HUES48 (cell line): ENCODE measurements around the gene PIH1D2.
"Not testable (repeated sequence)": the region's sequence is repeated elsewhere in the genome, so short reads cannot be mapped to it uniquely, and the experiment has no call there.

Source experiments
- H3K27ac ChIP-seq: one replicate; pipeline ENCODE4 v1.7.0; 2013; ENCODE audit warnings: low read depth, low read length, inconsistent platforms
- H3K27me3 ChIP-seq: 2 replicates; pipeline ENCODE4 v1.6.1; 2013; ENCODE audit warnings: mild to moderate bottlenecking, low read length; ENCODE audit not compliant: control insufficient read depth, insufficient read depth
- H3K36me3 ChIP-seq: 2 replicates; pipeline ENCODE4 v1.6.1; 2013; ENCODE audit warnings: low read length; ENCODE audit not compliant: control insufficient read depth, insufficient read depth
- H3K4me1 ChIP-seq: 2 replicates; pipeline ENCODE4 v1.6.1; 2013; ENCODE audit warnings: mild to moderate bottlenecking, low read length; ENCODE audit not compliant: control insufficient read depth, insufficient read depth
- H3K4me3 ChIP-seq: 2 replicates; pipeline ENCODE4 v1.5.1; 2013; ENCODE audit warnings: mild to moderate bottlenecking, low read depth, low read length
- H3K9ac ChIP-seq: 2 replicates; pipeline ENCODE4 v1.6.1; 2013; ENCODE audit warnings: mild to moderate bottlenecking, low read depth, low read length, moderate library complexity
- H3K9me3 ChIP-seq: 2 replicates; pipeline ENCODE4 v1.6.1; 2013; ENCODE audit warnings: low read length; ENCODE audit not compliant: control insufficient read depth, insufficient read depth

Gene PIH1D2

DNA sequence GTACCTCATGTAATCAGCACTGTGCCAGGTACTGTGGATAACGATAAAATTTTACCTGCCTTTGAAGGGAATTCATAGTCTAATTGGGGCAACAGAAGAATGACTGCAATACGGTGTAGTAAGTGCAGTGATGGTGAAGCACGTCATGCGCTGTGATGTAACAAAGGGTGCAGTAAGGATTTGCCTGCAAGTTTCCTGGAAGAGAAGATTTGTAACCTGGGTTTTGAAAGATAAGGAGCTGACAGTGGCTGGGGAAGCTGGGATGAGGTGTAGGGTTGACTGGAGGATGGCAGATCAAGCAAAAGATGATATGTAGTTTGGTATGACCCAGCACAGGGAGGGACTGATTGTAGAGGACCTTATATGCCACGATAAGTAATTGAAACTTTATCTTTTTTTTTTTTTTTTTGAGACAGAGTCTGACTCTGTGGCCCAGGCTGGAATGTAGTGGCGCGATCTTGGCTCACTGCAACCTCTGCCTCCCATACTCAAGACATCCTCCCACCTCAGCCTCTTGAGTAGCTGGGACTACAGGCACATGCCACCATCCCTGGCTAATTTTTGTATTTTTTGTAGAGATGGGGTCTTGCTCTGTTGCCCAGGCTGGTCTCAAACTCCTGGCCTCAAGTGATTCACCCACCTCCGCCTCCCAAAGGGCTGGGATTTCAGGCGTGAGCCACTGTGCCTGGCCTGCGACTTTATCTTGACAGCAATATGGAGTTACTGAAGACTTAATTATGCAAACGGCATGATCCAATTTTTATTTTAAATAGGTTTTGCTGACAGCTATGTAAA, 24.1 kb upstream of the PIH1D2 start:
- H3K9ac ChIP-seq: no peak overlapping the region
- no peaks in the 10 kb centered on the region for H3K9me3 ChIP-seq
- no peaks in the 10 kb centered on the region for H3K27me3 ChIP-seq
- H3K36me3 ChIP-seq: peaks cover 36% of the 10 kb centered on the region
- no peaks in the 10 kb centered on the region for H3K4me1 ChIP-seq
- H3K27ac ChIP-seq: no peak overlapping the region
- H3K4me3 ChIP-seq: no peak overlapping the region

DNA sequence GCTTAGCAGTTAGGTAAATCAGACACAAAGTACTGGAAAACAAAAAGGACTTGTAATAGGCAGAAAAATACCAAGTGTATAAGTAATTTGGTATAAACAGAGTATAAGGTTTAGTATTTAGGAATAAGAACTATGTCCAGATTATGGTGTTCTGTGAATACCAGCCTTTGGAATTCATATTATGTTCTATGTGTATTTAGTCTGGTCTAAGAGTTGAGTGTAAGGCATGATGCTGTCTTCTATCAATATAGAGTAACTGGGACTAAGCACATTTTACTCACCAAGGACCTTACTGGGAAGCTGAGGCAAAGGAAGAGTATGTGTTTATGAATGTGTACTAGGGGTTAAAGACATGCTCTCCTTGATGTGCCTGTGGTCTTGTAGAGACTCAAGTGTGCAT, 22.4 kb upstream of the PIH1D2 start:
- Histone ChIP-seq H3K27ac (no peak overlapping the region), H3K9me3 (no peaks in the 10 kb centered on the region), H3K4me3 (no peak overlapping the region), H3K9ac (no peak overlapping the region), H3K4me1 (no peaks in the 10 kb centered on the region), H3K27me3 (no peaks in the 10 kb centered on the region), H3K36me3 (peaks cover 53% of the 10 kb centered on the region)

DNA sequence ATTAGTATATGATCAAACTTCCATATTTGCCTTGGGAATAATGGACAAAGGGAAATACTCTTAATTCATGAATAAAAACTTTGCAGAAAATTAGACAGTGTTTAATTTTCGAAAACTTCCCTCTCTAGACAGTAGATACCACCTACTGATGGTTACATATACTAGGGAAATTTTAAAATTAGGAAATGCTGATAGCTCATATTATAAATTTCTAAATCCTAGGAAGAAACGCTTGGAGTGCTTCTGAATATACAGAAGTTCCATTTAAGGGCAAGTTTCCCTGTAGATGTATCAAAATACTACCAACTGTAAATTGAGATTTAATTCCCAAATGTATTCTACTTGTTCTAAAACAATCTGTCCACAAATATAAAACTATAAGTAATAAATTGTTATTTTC, 21.5 kb upstream of the PIH1D2 start:
- H3K36me3 ChIP-seq: peaks cover 62% of the 10 kb centered on the region
- not testable (repeated sequence) for H3K27me3 ChIP-seq, H3K27ac ChIP-seq, H3K9ac ChIP-seq, H3K4me1 ChIP-seq, H3K4me3 ChIP-seq, H3K9me3 ChIP-seq

DNA sequence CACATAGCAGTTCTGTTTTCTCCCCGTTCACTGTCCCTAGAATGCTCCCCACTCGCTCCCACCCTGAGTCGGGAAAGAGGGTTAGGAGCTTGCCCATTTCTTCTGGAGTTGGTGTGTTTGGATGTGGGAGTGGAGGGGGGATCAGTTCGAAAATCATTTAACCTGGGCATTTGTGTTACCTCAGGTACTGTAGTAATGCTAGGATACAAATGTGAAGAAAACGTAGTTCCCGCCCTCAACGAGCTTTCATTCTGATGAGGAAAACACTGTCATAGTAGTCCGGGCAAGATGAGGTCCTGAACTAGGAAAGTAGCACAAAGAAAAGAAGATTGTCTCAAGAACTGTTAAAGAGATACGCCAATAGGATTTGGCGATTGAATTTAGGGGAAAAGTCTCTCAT, 13.4 kb upstream of the PIH1D2 start:
- peak overlapping the region; percentile 81 for H3K27ac ChIP-seq
- no peaks in the 10 kb centered on the region for H3K9me3 ChIP-seq
- peak overlapping the region; percentile 99 for H3K4me3 ChIP-seq
- 0 out of 2 replicates have a peak, but pooled peaks cover 5% of the 10 kb centered on the region for H3K4me1 ChIP-seq
- peak overlapping the region; percentile 83 for H3K9ac ChIP-seq
- H3K36me3 ChIP-seq: peaks cover 75% of the 10 kb centered on the region
- no peaks in the 10 kb centered on the region for H3K27me3 ChIP-seq

GRCh38 chr11:112086422-112087191, 12.8 kb upstream of the PIH1D2 start, which contains the start of the genes SDHD and TIMM8B:
TSS of gene SDHD (plus strand) at chr11:112086873. CDS start at chr11:112086908, 35 bp downstream.
TSS of gene TIMM8B (minus strand) at chr11:112086756. CDS start at chr11:112086723, 33 bp downstream.
- Histone ChIP-seq H3K9me3 (no peaks in the 10 kb centered on the region), H3K27me3 (no peaks in the 10 kb centered on the region), H3K4me3 (peak within 1 kb of the TSS; percentile 99), H3K4me1 (0 out of 2 replicates have a peak, but pooled peaks cover 5% of the 10 kb centered on the region), H3K36me3 (peaks cover 75% of the 10 kb centered on the region), H3K27ac (peak within 1 kb of the TSS; percentile 81), H3K9ac (peak within 1 kb of the TSS; percentile 83)

GRCh38 chr11:112085822-112086421, 12.1 kb upstream of the PIH1D2 start:
- peak overlapping the region; percentile 74 for H3K27ac ChIP-seq
- H3K4me3 ChIP-seq: peak overlapping the region; percentile 99
- no peaks in the 10 kb centered on the region for H3K9me3 ChIP-seq
- no peaks in the 10 kb centered on the region for H3K27me3 ChIP-seq
- H3K36me3 ChIP-seq: peaks cover 70% of the 10 kb centered on the region
- H3K9ac ChIP-seq: peak overlapping the region; percentile 83
- 0 out of 2 replicates have a peak, but pooled peaks cover 5% of the 10 kb centered on the region for H3K4me1 ChIP-seq

GRCh38 chr11:112082729-112083128, 8.9 kb upstream of the PIH1D2 start:
- Histone ChIP-seq H3K9me3 (no peaks in the 10 kb centered on the region), H3K36me3 (peaks cover 68% of the 10 kb centered on the region), H3K4me1 (0 out of 2 replicates have a peak, but pooled peaks cover 3% of the 10 kb centered on the region), H3K27me3 (no peaks in the 10 kb centered on the region), H3K27ac (no peak overlapping the region), H3K4me3 (no peak overlapping the region), H3K9ac (no peak overlapping the region)

DNA sequence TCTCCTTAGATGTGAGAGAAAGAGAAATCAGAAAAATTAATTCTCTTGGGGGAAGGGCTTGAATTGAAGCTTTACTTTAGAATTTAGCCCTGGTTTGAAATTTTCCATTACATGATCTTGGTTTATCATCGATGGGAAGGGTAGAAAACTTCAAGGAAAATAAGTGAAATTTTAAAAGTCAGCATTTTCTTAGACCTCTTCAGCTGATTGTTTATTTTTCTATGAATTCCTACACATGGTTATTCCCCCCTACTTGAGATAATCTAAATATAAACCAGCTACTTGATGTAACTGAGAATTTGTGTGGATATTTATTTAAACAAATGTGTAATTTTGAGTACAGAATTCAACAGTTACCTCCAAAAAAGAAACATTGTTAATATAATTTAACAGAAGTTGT, 10.9 kb downstream of the PIH1D2 start:
- H3K27ac ChIP-seq: no peak overlapping the region
- H3K4me1 ChIP-seq: no peaks in the 10 kb centered on the region
- no peak overlapping the region for H3K4me3 ChIP-seq
- no peaks in the 10 kb centered on the region for H3K9me3 ChIP-seq
- no peaks in the 10 kb centered on the region for H3K27me3 ChIP-seq
- peaks cover 54% of the 10 kb centered on the region for H3K36me3 ChIP-seq
- no peak overlapping the region for H3K9ac ChIP-seq

GRCh38 chr11:112058103-112058502, 15.7 kb downstream of the PIH1D2 start:
- no peaks in the 10 kb centered on the region for H3K4me1 ChIP-seq
- no peak overlapping the region for H3K9ac ChIP-seq
- peaks cover 87% of the 10 kb centered on the region for H3K36me3 ChIP-seq
- no peak overlapping the region for H3K27ac ChIP-seq
- H3K27me3 ChIP-seq: no peaks in the 10 kb centered on the region
- H3K9me3 ChIP-seq: no peaks in the 10 kb centered on the region
- H3K4me3 ChIP-seq: no peak overlapping the region

DNA sequence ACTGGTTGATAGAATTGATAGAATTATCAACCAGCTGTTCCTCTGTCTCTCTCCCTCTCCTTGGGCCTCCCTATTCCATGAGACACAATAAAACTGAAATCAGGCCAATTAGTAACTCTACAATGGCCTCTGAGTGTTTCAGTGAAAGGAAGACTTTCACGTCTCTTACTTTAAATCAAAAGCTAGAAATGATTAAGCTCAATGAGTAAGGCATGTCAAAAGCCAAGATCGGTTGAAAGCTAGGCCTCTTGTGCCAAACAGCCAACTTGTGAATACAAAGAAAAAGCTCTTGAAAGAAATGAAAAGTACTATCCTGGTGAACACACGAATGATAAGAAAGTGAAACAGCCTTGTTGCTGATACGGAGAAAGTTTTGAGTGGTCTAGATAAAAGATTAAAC, 16.6 kb downstream of the PIH1D2 start:
- Histone ChIP-seq H3K4me1 (no peaks in the 10 kb centered on the region), H3K4me3 (no peak overlapping the region), H3K27me3 (no peaks in the 10 kb centered on the region), H3K9me3 (no peaks in the 10 kb centered on the region), H3K36me3 (peaks cover 87% of the 10 kb centered on the region), H3K9ac (no peak overlapping the region), H3K27ac (no peak overlapping the region)
